Gastroesophageal sphincter (tissue), 3 donors: Measurements from ENCODE around the gene TCF7L2.

Experiments
- POLR2A ChIP-seq, 2 donors: fragments of 450-650 bp; IDR thresholded peaks; one replicate each; pipeline ENCODE4 v1.6.1; 2017; ENCODE audit warnings: antibody characterized with exemption in 2 of 2, mild to moderate bottlenecking in 2 of 2, moderate library complexity in 1 of 2
- POLR2AphosphoS5 ChIP-seq: sonication (generic); formaldehyde crosslinking; IDR thresholded peaks from one replicate; pipeline ENCODE4 v1.6.1; 2017; ENCODE audit warnings: antibody characterized with exemption
- TF ChIP-seq, protein P1 (sequence below), 4 experiments: fragments of 200-600 bp in 2 of 4; fragments of 450-650 bp in 2 of 4; sonication (generic) in 1 of 4; IDR thresholded peaks; one replicate each; pipeline ENCODE4 v1.5.1; 2017 to 2019; ENCODE audit warnings: antibody characterized with exemption in 4 of 4, mild to moderate bottlenecking in 2 of 4, moderate library complexity in 2 of 4

DNA sequence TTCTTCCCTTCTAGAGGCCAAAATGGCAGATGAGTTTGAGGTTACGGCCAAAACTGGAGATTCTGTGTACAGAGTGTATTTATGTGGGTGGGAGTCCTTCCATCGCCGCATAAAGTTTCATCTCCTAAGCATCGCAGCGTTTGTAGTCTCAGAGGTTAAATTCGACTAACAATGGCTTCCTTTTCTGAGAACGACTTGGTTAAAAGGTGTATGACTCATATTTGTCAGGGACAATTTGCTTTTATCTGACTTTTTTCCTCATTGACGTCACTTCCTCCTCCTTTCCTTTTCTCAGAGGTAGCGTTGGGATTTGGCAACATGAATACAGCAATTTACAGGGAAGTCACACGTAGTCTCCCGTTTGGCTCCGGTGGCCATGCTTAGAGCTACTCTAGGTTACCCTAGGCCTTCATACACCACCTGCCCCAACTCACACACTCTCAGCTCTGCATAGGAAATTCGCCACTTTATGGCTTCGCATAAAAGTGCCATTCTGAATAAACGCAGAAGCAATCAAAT is 37.6 kb upstream of the TCF7L2 start:
- TF ChIP-seq POLR2A (IDR thresholded peaks at IDR 0.05) (no peak), POLR2AphosphoS5 (no peak)
- TF ChIP-seq, protein P1, sequence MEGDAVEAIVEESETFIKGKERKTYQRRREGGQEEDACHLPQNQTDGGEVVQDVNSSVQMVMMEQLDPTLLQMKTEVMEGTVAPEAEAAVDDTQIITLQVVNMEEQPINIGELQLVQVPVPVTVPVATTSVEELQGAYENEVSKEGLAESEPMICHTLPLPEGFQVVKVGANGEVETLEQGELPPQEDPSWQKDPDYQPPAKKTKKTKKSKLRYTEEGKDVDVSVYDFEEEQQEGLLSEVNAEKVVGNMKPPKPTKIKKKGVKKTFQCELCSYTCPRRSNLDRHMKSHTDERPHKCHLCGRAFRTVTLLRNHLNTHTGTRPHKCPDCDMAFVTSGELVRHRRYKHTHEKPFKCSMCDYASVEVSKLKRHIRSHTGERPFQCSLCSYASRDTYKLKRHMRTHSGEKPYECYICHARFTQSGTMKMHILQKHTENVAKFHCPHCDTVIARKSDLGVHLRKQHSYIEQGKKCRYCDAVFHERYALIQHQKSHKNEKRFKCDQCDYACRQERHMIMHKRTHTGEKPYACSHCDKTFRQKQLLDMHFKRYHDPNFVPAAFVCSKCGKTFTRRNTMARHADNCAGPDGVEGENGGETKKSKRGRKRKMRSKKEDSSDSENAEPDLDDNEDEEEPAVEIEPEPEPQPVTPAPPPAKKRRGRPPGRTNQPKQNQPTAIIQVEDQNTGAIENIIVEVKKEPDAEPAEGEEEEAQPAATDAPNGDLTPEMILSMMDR (IDR thresholded peaks at IDR 0.05): no peak
